Skeletal muscle satellite cell (primary cell): Measurements from ENCODE around the gene KLRD1.
"Not testable (repeated sequence)": the region's sequence is repeated elsewhere in the genome, so short reads cannot be mapped to it uniquely, and the experiment has no call there.

Experiments used
- H3K27me3 ChIP-seq: 2 replicates; pipeline ENCODE4 v1.7.0; 2013; ENCODE audit warnings: low read length; ENCODE audit not compliant: control insufficient read depth, insufficient read depth
- H3K36me3 ChIP-seq: 2 replicates; pipeline ENCODE4 v1.7.0; 2013; ENCODE audit warnings: mild to moderate bottlenecking, control low read depth, low read length; ENCODE audit not compliant: insufficient read depth
- H3K4me1 ChIP-seq: 2 replicates; pipeline ENCODE4 v1.7.0; 2013; ENCODE audit warnings: low read length; ENCODE audit not compliant: control insufficient read depth, insufficient read depth
- H3K4me2 ChIP-seq: 2 replicates; pipeline ENCODE4 v1.7.0; 2013; ENCODE audit warnings: mild to moderate bottlenecking, low read length
- H3K4me3 ChIP-seq: 2 replicates; pipeline ENCODE4 v1.7.0; 2013; ENCODE audit warnings: low read length
- H3K9ac ChIP-seq: 2 replicates; pipeline ENCODE4 v1.7.0; 2013; ENCODE audit warnings: mild to moderate bottlenecking, low read depth, low read length, moderate library complexity
- H3K9me3 ChIP-seq: replicated peaks from 2 replicates; pipeline ENCODE4 v1.7.0; 2013; ENCODE audit warnings: mild to moderate bottlenecking, control low read depth, low read length

KLRD1 gene

DNA sequence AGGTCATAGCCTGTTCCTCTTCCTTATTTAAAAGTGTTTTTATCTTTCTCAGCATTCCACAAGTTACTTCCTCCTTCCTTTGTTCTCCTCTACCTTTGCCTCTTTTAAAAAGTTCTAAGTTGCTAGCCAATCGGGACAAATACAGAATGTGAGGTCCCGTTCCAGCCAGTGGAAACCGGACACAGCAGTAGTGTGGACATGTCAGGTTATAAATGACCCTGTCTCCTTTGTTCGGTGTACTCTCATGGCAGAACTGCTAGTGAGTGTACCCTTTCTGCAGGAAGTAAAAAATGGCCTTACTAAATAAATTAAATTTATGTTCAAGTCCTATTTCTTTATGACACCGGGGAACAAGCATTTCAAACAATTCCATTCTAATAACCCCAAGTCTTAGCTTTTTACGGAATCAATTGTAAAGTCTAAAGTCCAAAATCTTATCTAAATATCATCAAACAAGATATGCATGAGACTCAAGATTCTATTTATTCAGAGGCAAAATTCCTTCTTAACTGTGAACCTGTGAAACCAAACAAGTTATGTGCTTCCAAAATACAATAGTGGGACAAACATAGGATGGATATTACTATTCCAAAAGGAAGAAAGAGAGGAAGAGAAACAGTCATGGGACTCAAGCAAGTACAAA, 64.3 kb downstream of the KLRD1 start:
- not testable (repeated sequence) for H3K27me3 ChIP-seq, H3K36me3 ChIP-seq, H3K9me3 ChIP-seq, H3K9ac ChIP-seq, H3K4me2 ChIP-seq, H3K4me3 ChIP-seq, H3K4me1 ChIP-seq

DNA sequence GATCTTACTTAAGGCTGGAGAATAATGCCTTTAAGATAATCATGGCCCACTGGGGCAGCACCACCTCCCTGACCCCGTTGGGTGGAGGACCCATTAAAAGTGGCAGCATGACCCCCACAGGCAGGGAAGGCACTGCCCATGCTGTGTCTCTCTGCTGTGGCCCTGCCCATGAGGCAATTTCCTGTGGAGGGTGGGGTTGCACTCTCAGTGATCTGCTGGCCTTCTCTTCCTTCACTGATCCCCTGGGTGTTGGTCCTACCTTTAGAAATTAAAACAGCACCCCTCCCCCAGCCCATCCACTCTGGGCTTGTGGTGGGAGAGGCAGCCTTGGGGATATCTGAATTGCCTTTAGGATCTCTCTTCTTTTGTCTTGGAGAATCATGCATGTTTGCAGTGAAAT, 64.9 kb downstream of the KLRD1 start:
- H3K27me3 ChIP-seq, result no peaks in the 10 kb centered on the region
- H3K4me1 ChIP-seq, result no peaks in the 10 kb centered on the region
- H3K36me3 ChIP-seq, result no peaks in the 10 kb centered on the region

GRCh38 chr12:10374624-10375018, 67.0 kb downstream of the KLRD1 start:
- Histone ChIP-seq H3K9ac (no peak overlapping the region), H3K36me3 (no peaks in the 10 kb centered on the region), H3K9me3 (no peaks in the 10 kb centered on the region), H3K4me2 (no peak overlapping the region), H3K4me3 (no peak overlapping the region), H3K27me3 (no peaks in the 10 kb centered on the region), H3K4me1 (peaks cover 7% of the 10 kb centered on the region)

More for the DNA sequence above, 64.9 kb downstream of the KLRD1 start:
- H3K4me2 ChIP-seq, result no peak overlapping the region
- H3K9me3 ChIP-seq, result no peaks in the 10 kb centered on the region
- no peak overlapping the region for H3K4me3 ChIP-seq
- no peak overlapping the region for H3K9ac ChIP-seq

- H3K4me1 ChIP-seq, H3K36me3 ChIP-seq, H3K27me3 ChIP-seq, H3K9me3 ChIP-seq, H3K9ac ChIP-seq, H3K4me3 ChIP-seq: not testable (repeated sequence)
- H3K4me2 ChIP-seq, result peak overlapping the region; percentile 29
Measured at GRCh38 chr12:10378737-10379136, 71.1 kb downstream of the KLRD1 start.
